ENCODE measurements around the gene DNPEP. TPM values are rescaled to one million over a fixed set of nuclear protein-coding genes. Genes with fewer than 3 reads are reported as not detected.

Gene DNPEP
- total RNA-seq, 1 donor from 2014 or later: 19.8 TPM

DNA sequence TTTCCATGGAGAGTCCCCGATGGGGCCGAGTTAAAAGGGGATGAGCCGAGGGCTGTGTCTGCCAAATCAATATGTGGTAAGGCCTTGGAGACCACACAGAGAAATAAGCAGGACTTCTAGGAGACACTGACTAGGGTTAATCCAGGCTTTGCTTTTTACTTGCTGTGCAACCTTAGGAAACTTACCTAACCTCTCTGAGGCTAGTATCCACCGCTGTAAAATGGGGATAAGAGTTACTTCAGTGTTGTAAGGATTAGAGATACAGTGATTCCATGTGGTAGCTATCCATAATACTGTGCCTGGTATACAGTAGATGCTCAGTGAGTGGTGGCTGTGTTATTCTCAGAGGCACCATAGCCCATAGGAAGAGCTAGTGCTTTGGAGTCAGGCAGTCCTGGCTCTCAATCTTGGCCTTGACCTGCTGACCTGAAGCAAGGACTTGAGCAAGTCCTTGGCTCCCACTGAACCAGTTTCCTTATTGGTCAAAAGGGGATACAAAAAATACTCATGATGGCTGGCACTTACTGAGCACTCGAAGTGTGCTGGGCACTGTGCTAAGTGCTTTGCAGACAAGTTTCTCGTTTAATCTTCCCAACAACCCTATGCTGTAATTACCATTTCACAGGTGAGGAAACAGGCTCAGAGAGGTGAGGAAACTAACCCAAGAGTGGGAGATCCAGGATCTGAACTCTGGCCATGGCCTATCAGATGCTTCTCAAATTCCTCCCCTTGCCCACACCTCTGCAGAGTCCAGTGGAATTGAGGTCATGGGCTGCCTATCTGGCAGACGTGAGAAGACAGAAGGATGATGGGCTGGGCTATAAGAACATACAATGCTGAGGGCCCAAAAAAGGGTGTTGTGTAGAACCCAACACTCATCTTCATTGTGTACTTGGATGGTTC, 18.5 kb upstream of the DNPEP start:
- peaks cover 11% of the 10 kb centered on the region for H3K9me3 Mint-ChIP-seq (ENCODE audit: unreplicated experiment)
- peaks cover 4% of the 10 kb centered on the region for H3K27me3 Mint-ChIP-seq (ENCODE audit: unreplicated experiment)
- no peak for DNase-seq
- no peak for TF ChIP-seq CTCF (IDR thresholded peaks at IDR 0.05; ENCODE audit: partially characterized antibody, unreplicated experiment)
- H3K36me3 Mint-ChIP-seq (ENCODE audit: unreplicated experiment): no peaks in the 10 kb centered on the region
- H3K27ac Mint-ChIP-seq (ENCODE audit: unreplicated experiment): no peak overlapping the region
- H3K4me1 Mint-ChIP-seq (ENCODE audit: low read depth, unreplicated experiment): peaks cover 20% of the 10 kb centered on the region
- no peak overlapping the region for H3K4me3 Mint-ChIP-seq (ENCODE audit: unreplicated experiment)

- peaks cover 4% of the 10 kb centered on the region for H3K27me3 Mint-ChIP-seq (ENCODE audit: unreplicated experiment)
- peak; percentile 11 for TF ChIP-seq CTCF (IDR thresholded peaks at IDR 0.05; ENCODE audit: partially characterized antibody, unreplicated experiment)
- H3K36me3 Mint-ChIP-seq (ENCODE audit: unreplicated experiment): no peaks in the 10 kb centered on the region
- H3K9me3 Mint-ChIP-seq (ENCODE audit: unreplicated experiment): peaks cover 11% of the 10 kb centered on the region
- H3K4me3 Mint-ChIP-seq (ENCODE audit: unreplicated experiment): peak overlapping the region; percentile 55
- H3K27ac Mint-ChIP-seq (ENCODE audit: unreplicated experiment): no peak overlapping the region
- peak; percentile 40 for DNase-seq
- H3K4me1 Mint-ChIP-seq (ENCODE audit: low read depth, unreplicated experiment): peaks cover 24% of the 10 kb centered on the region
Measured at GRCh38 chr2:219405451-219405850, 17.7 kb upstream of the DNPEP start.

DNA sequence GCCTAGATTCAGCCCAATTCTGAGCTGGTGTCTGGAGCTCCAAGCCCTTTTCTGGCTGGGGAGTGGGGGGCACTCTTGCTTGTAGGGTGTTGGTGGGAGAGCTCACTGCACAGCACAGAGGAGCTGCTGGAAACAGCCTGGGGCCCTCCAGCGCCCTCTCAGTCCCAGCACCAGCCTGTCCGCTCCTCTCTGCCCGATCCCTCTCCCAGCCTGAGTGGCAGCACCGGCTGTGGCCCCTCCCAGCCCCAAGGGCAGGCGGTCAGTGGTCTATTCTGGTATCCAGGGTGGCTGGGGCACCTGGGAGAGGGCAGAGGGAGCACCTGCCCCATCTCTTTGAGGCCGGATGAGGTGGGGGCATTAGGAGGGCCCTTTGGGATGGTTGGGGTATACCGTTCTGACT, 17.2 kb upstream of the DNPEP start:
- TF ChIP-seq CTCF (IDR thresholded peaks at IDR 0.05; ENCODE audit: partially characterized antibody, unreplicated experiment): no peak
- Mint-ChIP-seq H3K27me3 (ENCODE audit: unreplicated experiment) (peaks cover 4% of the 10 kb centered on the region), H3K4me3 (ENCODE audit: unreplicated experiment) (peak overlapping the region; percentile 55), H3K27ac (ENCODE audit: unreplicated experiment) (no peak overlapping the region), H3K36me3 (ENCODE audit: unreplicated experiment) (no peaks in the 10 kb centered on the region), H3K4me1 (ENCODE audit: low read depth, unreplicated experiment) (peaks cover 29% of the 10 kb centered on the region), H3K9me3 (ENCODE audit: unreplicated experiment) (peaks cover 11% of the 10 kb centered on the region)
- no peak for DNase-seq

- Mint-ChIP-seq H3K4me3 (ENCODE audit: unreplicated experiment) (peak overlapping the region; percentile 7), H3K27me3 (ENCODE audit: unreplicated experiment) (peaks cover 4% of the 10 kb centered on the region), H3K27ac (ENCODE audit: unreplicated experiment) (no peak overlapping the region), H3K4me1 (ENCODE audit: low read depth, unreplicated experiment) (peaks cover 29% of the 10 kb centered on the region), H3K9me3 (ENCODE audit: unreplicated experiment) (peaks cover 8% of the 10 kb centered on the region), H3K36me3 (ENCODE audit: unreplicated experiment) (no peaks in the 10 kb centered on the region)
- DNase-seq: no peak
- no peak for TF ChIP-seq CTCF (IDR thresholded peaks at IDR 0.05; ENCODE audit: partially characterized antibody, unreplicated experiment)
Measured at GRCh38 chr2:219404291-219404910, 16.7 kb upstream of the DNPEP start.

- no peak for TF ChIP-seq CTCF (IDR thresholded peaks at IDR 0.05; ENCODE audit: partially characterized antibody, unreplicated experiment)
- peaks cover 29% of the 10 kb centered on the region for H3K4me1 Mint-ChIP-seq (ENCODE audit: low read depth, unreplicated experiment)
- no peak overlapping the region for H3K4me3 Mint-ChIP-seq (ENCODE audit: unreplicated experiment)
- peaks cover 8% of the 10 kb centered on the region for H3K9me3 Mint-ChIP-seq (ENCODE audit: unreplicated experiment)
- no peak overlapping the region for H3K27ac Mint-ChIP-seq (ENCODE audit: unreplicated experiment)
- H3K27me3 Mint-ChIP-seq (ENCODE audit: unreplicated experiment): peaks cover 4% of the 10 kb centered on the region
- H3K36me3 Mint-ChIP-seq (ENCODE audit: unreplicated experiment): no peaks in the 10 kb centered on the region
- no peak for DNase-seq
Measured at GRCh38 chr2:219403861-219404260, 16.1 kb upstream of the DNPEP start.

Measured in glutamatergic neuron (in vitro differentiated cells).